ENCODE results near the gene JARID2.

DNA sequence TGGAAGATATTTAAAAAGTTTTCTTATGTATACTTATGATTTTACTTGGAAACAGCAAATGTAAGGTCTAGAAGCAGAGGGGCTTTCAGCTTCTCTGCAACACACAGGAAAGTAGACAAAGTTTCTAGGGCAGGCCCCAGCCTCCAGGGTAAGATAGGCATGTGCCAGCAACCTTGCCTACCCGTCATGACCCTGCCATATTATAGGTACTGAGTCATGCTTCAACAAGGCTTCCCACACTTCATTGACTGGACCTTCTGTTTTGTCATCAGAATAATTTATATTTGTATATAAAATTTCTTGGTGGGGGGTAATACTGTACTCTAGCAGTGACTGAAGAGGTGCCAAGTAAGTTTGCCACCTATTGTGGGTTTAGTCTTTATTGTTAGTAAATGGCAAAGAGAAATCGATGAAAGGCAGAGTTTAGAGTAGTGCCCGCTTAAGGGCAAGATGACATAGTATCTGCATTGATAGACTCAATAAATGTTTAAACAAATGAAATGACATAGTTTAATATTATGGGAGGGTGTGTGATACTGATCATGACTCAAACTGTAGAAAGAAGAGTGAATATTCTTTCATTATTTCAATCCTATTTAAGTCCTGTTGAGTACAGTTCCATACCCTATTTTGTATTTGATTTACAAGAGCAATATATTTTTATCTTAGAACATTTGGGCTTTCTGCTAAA, 95.6 kb downstream of the JARID2 start:
- TF ChIP-seq, protein P1, sequence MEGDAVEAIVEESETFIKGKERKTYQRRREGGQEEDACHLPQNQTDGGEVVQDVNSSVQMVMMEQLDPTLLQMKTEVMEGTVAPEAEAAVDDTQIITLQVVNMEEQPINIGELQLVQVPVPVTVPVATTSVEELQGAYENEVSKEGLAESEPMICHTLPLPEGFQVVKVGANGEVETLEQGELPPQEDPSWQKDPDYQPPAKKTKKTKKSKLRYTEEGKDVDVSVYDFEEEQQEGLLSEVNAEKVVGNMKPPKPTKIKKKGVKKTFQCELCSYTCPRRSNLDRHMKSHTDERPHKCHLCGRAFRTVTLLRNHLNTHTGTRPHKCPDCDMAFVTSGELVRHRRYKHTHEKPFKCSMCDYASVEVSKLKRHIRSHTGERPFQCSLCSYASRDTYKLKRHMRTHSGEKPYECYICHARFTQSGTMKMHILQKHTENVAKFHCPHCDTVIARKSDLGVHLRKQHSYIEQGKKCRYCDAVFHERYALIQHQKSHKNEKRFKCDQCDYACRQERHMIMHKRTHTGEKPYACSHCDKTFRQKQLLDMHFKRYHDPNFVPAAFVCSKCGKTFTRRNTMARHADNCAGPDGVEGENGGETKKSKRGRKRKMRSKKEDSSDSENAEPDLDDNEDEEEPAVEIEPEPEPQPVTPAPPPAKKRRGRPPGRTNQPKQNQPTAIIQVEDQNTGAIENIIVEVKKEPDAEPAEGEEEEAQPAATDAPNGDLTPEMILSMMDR (IDR thresholded peaks at IDR 0.05; ENCODE audit: low read length), result no peak
- TF ChIP-seq EZH2 (optimal IDR thresholded peaks at IDR 0.05; ENCODE audit: low read depth, low read length), result no peak
- TF ChIP-seq EZH2phosphoT487 (IDR thresholded peaks at IDR 0.05; ENCODE audit: low read length), result no peak
